Urothelium cell line (cell line): ENCODE data around the gene S100P.
"Not testable (repeated sequence)": the region's sequence is repeated elsewhere in the genome, so short reads cannot be mapped to it uniquely, and the experiment has no call there.

Experiments used
- DNase-seq: peaks from one replicate; pipeline ENCODE4 v3.0.0; 2011; ENCODE audit warnings: low spot score, mixed read lengths
- FAIRE-seq: peaks from 2 replicates; lab custom pipeline; 2011; peaks lifted over from hg19 to GRCh38; lab: Jason Lieb, UNC

Gene S100P

DNA sequence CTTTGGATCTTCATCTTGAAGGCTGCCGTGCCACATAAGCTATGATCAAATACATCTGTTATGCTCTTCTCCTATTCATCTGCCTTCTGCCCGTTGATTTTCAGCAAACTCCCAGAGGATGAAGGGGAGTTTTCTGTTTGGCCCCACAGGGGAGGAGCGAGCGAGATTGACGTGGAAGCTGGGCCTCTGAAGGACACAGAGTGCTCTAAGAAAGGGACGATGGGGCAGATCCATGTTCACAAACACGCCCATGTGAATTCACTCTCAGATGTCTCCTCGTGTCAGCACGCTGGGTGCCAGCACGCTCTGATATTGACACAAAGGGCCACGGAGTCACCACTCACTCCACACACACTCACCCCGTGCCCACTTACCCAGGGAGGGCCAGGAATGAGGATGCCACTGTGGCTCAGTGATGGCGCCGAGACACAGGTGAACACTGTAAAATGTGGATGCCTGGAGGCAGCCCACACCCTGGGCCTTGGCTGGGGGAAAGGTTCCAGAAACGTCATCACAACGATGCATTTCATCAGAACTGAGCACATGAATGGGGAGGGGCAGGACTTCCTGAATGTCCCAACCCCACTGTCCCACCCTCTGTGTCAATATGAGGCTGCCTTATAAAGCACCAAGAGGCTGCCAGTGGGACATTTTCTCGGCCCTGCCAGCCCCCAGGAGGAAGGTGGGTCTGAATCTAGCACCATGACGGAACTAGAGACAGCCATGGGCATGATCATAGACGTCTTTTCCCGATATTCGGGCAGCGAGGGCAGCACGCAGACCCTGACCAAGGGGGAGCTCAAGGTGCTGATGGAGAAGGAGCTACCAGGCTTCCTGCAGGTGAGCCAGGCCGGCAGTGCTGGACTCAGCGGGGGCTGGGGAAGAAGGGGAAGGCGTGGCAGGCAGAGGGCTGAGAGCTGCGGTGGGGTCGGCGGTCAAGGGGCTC, at the start of gene S100P:
TSS of gene S100P (plus strand) at position 648 of the 946 bp plus-strand sequence. CDS start at position 703, 55 bp downstream.
- FAIRE-seq, result no peak
- DNase-seq, result no peak

DNA sequence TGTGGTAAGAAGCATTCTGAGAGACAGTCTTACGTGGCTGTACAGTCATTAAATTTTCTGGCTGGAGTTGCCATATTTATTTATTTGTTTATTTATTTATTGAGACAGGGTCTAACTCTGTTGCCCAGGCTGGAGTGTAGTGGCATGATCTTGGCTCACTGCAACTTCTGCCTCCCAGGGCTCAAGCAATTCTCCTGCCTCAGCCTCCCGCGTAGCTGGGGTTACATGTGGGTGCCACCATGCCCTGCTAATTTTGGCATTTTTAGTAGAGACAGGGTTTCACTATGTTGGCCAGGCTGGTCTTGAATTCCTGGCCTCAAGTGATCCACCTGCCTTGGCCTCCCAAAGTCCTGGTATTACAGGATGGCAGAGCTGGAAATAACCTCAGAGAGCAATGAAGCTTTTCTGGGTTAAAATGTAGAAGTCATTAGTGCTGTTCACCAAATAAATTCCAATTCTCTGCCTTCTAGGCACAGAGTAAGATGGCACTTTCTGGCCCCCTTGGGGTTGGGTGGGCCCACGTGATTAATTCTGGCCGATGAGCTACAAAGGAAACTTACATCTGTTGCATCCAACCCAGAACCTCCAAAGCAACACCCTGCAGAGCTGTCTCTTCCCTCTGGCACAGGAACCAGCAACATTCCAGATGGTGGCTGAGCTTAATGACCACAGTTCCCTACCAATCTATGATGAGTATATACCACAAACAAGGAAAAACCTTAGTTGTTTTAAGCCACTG, 48.7 kb upstream of the S100P start:
- FAIRE-seq, result no peak
- DNase-seq, result no peak

DNA sequence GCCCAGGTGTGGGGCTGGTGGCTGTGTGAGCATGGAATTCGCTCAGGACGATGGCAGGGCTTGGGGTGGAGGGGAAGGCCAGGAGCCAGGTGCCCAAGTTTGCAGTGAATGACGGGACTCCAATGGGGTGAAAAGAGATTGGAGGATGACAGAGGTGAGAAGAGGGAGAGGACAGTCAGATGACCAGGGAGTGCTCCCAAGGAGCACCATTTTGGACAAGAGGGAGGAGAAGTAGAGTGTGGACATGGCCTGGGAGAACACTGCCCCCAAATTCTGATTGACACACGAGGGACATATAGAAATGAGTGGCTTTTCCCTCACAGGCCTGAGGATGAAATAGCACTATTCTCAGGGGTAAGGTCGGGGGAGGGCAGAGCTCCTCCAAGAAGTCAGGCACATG, 46.5 kb upstream of the S100P start:
- DNase-seq (no peak), FAIRE-seq (no peak)

DNA sequence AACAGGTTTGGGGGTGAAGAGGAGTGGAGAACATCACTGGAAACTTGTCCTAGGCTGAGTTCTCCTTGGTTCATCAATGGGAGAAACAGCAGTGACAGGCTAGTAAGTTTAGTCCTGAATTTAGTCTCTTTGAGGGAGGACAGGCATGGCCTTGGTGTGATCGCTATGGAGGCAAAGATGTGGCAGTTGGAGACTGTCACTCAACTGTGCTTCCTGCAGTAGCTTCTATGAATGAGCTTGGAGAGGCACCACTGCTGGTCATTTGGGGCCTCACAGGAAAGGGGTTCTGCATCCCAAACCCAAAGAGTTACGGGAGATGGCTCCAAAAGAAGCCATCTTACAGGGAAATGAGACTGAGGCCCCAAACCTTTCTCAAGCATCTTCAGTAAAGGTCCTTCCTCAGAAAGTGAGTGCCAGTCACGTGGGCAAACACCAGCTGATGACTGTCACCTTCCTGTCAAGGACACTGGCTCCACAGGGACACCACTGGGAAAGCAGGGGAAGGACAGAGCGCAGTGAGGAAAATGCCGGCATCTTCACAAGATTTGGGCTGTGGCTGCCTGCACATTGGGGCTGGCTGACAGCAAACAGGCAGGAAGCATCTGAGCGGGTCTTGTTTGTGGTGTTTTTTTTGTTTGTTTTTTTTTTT, 46.0 kb upstream of the S100P start:
- no peak for DNase-seq
- FAIRE-seq, result no peak

DNA sequence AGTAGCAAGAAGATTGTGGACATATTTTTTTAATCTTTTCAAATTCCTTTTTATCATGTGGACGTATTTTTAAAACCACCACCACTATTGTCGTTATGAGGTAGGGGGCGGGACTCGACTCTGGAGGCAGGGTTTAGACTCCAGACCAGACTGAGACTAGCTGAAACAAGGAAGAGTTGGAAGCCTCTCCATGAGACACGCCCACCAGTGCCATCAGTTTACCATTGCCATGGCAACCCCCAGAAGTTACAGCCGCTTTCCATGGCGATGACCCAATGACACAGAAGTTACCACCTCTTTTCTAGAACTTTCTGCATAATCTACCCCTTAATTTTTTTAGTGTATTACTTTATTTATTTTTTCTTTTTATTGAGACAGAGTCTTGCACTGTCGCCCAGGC, 44.5 kb upstream of the S100P start:
- no peak for FAIRE-seq
- no peak for DNase-seq

DNA sequence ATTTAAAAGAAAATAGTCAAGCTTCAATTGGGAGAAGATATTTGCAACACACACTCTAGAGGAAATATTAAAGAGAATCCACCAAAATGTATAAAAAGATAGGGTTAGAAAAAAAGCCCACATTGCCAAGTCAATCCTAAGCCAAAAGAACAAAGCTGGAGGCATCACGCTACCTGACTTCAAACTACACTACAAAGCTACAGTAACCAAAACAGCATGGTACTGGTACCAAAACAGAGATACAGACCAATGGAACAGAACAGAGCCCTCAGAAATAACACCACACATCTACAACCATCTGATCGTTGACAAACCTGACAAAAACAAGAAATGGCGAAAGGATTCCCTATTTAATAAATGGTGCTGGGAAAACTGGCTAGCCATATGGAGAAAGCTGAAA, 39.5 kb upstream of the S100P start:
- DNase-seq, FAIRE-seq: not testable (repeated sequence)

DNA sequence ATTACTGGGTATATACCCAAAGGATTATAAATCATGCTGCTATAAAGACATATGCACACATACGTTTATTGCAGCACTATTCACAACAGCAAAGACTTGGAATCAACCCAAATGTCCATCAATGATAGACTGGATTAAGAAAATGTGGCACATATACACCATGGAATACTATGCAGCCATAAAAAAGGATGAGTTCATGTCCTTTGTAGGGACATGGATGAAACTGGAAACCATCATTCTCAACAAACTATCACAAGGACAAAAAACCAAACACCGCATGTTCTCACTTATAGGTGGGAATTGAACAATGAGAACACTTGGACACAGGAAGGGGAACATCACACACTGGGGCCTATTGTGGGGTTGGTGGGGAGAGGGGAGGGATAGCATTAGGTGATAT, 38.4 kb upstream of the S100P start:
- not testable (repeated sequence) for DNase-seq, FAIRE-seq

DNA sequence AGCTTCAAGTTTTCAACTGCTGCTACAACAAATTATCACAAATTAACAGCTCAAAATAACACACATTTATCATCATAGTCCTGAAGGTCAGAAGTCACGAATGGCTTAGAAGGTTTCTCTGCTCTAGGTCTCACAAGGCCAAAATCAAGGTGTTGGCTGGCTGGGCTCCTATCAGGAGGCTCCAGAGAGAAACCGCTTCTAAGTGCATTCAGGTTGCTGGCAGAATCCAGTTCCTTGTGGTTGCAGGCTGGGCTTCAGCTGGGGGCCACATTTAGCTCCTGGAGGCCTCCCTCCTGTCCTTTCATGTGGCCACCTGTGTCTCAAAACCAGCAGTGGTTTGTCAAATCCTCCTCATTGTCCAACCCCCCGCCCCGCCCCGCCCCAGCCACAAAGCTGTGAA, 37.8 kb upstream of the S100P start:
- DNase-seq, result no peak
- FAIRE-seq, result no peak

DNA sequence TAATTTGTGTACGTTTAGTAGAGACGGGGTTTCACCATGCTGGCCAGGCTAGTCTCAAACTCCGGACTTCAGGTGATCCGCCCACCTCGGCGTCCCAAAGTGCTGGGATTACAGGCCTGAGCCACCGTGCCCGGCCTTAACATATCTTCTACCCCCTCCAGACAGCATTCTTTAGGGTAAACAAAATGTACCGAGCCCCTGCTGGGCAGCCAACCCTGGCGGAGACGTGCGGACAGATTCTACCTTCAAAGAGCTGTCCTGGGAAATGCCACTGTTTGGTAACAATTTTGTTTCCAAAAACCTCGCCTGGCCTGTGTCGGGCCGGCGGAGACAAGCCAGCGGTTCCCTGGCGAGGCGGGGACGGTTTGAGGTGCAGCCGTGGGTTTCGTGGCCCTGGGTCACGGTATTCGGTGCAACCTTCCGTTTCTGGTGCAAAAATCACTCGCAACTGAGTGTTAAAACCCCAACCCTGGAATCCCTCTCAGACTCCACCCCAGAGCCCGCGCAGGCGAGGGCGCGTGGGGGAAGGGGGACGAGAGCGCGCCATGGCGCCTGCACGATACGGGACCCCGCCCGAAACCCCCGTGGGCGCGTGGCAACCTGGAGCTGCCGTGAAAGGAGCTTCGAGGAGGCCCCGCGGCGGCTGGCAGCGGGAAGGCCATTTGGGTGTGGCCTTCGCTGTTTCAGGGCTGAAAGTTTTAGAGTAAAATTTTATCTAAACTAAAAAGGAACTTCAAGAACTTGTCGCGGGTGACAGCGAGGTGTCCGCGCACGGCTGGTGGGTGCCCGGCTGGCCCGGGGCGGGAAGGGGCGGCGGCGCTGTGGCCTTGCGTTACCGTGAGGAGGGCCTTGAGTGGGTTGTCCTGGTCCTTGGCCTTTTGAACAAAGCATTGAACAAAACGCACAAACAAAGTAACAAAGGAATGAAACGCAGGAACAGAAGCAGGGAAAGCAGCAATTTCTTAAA, 36.2 kb upstream of the S100P start:
- FAIRE-seq (no peak), DNase-seq (no peak)

DNA sequence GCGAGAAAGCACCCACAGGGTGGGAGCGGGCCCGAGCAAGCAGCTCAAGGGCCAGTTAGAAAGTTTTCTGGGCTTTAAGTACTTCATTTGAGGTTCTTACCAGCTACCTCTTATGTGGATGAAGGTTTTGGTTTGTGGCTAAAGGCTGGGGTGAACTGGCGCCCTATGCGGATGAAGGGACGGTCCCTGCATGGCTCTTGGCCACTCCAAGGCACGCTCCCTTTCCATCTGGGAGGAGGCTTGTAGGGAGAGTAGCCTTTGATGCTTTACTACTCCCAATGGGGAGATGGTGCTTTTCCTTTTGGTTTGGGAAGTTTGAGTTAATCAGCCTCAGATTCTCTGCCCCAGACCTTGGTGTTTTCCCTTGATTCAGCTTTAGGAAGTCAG, 35.5 kb upstream of the S100P start:
- no peak for DNase-seq
- FAIRE-seq, result no peak

DNA sequence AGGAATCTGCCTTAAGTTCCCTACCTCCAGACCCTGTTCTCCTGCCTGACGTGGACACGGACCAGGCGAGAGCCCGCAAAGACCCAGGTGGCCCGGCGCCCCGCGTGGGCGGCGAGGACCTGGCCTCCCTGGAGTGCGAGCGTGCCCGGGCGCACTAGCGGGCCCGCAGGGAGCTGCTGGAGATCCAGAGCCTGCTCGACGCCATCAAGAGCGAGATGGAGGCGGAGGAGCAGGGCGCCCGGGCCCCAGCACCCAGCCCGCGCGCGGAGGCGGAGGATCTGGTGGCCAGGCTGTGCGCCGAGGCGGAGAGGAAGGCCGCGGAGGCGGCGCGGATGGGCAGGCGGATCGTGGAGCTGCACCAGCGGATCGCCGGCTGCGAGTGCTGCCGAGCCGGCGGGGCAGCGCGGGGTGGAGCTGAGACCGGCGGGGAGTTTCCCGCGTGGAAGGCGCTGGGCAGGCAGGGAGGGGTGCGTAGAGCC, 35.0 kb upstream of the S100P start:
- DNase-seq (no peak), FAIRE-seq (no peak)

DNA sequence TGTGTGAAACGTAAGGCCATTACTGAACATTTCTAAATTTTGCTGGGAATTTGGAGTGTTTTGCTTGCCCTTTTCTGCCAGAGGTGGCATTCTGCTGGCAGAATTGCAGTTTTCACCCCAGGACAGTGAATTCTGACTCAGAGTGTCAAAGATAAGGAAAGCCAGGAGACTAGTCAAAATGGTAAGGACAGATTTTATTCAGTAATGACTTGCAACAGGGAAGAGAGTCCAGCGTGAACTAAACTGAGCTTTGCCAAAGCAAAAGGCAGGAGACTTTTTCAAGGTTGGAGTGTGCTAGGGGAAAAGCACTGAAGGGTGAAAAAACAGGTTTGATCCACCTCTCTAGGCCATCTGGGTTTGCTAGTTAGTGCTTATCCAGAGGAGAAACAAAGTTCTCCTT, 33.8 kb upstream of the S100P start:
- no peak for FAIRE-seq

DNA sequence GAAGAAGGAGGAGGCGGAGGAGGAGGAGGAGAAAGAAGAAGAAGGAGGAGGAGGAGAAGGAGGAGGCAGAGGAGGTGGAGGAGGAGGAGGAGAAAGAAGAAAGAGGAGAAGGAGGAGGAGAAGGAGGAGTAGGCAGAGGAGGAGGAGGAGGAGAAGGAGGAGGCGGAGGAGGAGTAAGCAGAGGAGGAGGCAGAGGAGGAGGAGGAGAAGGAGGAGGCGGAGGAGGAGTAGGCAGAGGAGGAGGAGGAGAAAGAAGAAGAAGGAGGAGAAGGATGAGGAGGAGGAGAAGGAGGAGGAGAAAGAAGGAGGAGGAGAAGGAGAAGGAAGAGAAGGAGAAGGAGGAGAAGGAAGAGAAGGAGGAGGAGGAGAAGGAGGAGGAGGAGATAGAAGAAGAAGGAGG, 33.2 kb upstream of the S100P start:
- FAIRE-seq (no peak), DNase-seq (no peak)

More for the DNA sequence above, 33.8 kb upstream of the S100P start:
- no peak for DNase-seq

DNA sequence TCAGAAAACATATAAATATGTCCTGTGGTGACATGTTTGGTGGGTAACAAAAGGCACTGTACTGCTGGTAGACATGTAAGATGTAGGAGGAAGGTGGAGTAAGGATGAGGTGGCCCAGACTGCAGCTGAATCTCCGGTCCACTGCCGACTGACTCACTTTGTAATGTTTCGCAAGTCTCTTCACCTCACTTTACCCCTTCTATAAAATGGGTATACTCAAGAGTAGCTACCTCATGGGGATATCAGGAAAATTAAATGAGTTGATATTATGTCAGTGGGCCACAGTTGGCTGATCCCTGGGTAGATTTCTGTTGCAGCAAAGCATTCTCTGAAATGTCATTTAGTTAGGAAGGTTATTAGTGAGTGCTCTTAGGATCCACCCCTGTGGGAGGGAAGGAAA, 31.1 kb upstream of the S100P start:
- FAIRE-seq, result no peak

DNA sequence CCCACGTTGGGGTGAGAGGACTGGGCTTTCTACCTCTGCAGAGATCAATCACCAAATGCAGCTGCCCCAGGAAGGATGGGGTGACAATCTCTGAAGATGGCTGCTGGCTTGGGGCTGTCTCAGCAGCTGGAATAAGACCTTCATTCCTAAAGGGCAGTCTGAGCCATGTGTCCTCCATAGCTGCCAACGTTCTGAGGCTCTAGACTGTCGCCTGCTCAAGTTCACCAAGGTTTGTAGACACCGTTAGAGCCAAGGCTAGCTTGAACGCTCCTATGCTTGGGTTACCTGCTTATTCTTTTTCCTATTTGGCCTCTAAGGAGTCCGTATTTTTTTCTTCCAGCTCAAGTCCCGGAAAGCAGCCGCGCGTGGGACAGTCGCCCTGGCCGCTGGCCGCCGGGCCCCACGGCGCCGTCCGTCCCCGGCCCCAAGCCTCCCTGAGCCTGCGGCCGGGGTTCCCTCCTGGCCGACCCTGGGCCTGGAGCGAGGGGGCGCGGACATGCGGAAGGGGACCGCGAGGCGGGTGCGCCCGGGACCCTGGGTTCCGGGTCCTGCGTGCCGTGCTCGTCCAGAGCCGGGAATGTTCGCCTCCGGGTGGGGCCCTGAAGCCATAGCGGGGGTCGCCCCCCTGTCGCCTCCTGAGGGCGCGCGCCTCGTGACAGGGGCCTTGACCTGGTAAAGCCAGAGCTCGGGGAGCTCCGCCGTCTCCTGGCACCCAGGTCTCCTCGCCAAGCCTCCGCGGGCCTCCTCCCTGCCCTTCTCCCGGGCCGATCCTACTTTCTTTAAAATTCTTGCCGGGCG, 29.9 kb upstream of the S100P start:
- DNase-seq (no peak), FAIRE-seq (no peak)

More for the DNA sequence above, 31.1 kb upstream of the S100P start:
- no peak for DNase-seq

DNA sequence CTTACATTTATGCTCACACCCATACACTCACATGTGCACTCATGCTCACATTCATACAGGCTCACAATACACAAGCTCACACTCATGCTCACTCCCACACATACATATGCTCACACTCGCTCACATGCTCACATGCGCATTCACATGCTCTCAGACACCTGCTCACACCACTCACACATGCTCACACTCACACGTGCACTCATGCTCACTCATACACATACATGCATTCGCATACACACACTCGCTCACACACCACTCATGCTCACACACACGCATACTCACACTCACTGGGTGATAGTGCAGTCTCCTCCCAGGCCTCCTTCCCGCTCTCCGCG, 28.4 kb upstream of the S100P start:
- DNase-seq (no peak), FAIRE-seq (no peak)

DNA sequence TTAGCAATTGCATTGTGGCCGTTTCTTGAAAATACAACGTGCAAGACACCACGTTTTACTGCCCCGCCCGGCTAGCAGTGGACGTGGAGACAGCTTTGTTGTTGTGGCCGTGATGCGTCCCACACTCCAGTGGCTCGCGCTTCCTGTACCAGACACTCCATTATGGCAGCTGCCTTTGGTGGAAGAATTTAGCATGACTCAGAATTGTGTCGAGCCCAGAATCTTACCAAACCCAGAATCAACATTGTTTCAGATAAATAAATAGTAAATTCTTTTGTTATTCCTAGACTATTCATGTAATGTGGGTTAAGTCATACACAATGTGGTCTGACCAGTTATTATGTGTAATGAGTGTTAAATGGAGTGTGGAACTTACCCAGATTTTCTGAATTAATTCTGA, 25.3 kb upstream of the S100P start:
- no peak for FAIRE-seq
- DNase-seq, result peak; percentile 48

DNA sequence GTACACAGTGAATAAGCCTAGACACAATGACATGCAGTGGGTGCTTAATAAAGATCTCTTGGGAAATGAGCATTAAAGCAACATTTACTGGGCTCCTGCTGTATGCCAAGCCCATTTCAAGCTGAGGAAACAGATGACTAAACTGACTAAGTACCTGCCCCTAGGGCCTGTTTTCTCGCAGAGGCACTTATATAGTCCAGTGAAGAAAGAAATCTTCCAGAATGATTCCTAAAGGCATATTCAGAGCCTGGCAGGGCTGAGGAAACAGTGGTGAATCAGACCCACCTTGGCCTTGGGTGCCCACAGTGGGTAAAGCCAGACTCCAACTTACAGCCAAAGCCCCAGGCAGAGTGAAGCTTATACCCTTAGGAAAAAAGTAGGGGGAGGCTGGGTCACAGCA, 22.0 kb upstream of the S100P start:
- DNase-seq (no peak), FAIRE-seq (no peak)

DNA sequence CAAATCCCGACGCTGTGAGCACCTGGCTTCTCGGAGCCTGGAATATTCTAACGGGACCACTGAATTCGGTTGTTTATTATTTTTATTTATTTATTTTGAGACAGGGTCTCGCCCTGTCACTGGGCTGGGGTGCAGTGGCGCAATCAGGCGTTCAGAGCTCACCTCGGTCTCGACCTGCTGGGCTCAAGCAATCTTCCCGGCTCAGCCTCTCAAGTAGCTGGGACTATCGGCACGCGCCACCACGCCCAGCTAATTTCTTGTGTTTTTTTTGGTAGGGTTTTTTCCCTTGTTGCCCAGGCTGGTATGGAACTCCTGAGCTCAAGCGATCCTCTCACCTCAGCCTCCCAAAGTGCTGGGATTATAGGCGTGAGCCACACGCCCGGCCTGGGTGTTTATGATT, 21.5 kb upstream of the S100P start:
- no peak for DNase-seq
- FAIRE-seq, result no peak
